Measurements from ENCODE around the gene LATS2. TPM values are rescaled to one million over a fixed set of nuclear protein-coding genes. Genes with fewer than 3 reads are reported as not detected.

Gene LATS2
- total and polyA plus RNA-seq, 2 of the 8 experiments (the other 6 are each of a cell fraction or from before 2014, with no cell fraction given), result 8.3 to 26.2 TPM

DNA sequence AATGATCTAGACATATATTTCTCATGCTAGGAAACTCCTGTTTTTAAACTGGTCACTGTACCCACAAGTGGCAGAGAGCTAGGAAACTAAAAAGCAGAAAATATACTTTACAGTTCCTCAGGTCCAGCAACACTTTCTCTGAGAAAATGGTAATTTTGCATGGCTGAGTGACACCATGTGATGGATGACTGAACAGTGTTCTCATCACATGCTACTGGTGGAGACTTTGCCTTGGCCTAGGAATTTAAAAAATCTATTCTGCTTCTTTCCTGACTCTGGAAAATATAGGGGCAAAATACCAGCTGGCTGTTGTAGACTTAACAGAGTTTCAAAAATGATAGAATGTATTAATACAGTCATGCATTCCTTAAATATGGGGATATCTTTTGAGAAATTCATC, 50.0 kb downstream of the LATS2 start (continued):
- TF ChIP-seq SP4 (IDR thresholded peaks at IDR 0.05; ENCODE audit: low read length) (no peak), CHD1 (IDR thresholded peaks at IDR 0.05; ENCODE audit: low read depth, low read length) (no peak), HDAC6 (IDR thresholded peaks at IDR 0.05; ENCODE audit: low read depth, low read length) (no peak)
